GM21381 (cell line): ENCODE results near the gene SMURF1.

Experiments used
- ATAC-seq: cut with Tn5 transposase; IDR thresholded peaks from one replicate; pipeline ENCODE4 v1.9.1; 2021; ENCODE audit warnings: mild to moderate bottlenecking, moderate library complexity; ENCODE audit not compliant: unreplicated experiment

The SMURF1 gene

GRCh38 chr7:98993024-98993897 is 150.6 kb downstream of the SMURF1 start:
- no peak for ATAC-seq

DNA sequence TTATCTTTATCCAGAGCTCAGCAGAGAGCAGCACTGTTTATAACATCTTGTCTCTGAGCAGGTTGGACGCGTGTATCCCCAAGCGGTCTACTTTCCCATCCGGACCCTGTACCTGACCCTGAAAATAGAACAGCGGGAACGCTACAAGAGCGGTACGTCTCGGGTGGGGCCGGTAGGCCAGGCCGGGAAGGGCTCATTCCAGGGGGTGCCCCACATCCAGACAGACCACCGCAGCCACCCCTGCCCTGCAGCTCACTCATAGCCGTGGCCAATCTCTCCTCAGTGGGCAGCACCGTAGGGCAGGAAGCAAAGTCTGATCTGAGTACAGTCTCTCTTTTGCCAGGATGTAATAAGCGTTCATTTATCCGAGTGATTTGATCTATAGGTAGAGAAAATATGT is 151.8 kb downstream of the SMURF1 start:
- no peak for ATAC-seq

GRCh38 chr7:98991141-98991540 is 152.8 kb downstream of the SMURF1 start:
- no peak for ATAC-seq

DNA sequence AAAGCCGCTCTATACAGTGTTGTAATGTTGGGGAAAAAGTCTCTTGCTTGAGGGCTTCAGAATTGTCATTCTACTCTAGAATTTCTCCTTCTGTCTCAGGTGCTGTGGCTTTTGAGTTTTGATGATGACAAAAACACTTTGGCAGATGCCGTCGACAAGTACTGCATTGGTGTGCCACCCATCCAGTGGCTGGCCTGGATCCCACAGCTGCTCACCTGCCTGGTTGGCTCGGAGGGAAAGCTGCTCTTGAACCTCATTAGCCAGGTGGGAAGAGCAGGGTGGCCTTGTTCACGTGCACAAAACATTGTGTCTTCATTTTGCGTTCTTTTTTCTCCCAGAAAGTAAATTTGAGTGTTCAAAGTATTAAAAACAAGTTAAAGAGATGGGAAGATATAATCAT is 153.6 kb downstream of the SMURF1 start:
- no peak for ATAC-seq

DNA sequence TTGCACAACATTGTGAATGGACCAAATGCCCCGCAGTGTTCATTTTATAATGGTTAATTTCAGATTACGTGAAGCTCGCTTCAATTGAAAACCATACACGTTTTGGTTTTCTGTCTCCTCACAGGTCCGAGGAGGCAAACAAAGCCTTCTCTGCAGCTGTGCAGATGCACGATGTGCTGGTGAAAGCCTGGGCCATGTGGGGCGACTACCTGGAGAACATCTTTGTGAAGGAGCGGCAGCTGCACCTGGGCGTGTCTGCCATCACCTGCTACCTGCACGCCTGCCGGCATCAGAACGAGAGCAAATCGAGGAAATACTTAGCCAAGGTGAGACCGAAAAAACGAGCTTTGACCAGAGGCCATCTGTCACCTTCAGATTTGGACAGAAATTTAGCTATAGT is 155.3 kb downstream of the SMURF1 start:
- no peak for ATAC-seq

GRCh38 chr7:98985945-98986344 is 158.0 kb downstream of the SMURF1 start:
- ATAC-seq, result no peak

- no peak for ATAC-seq
These were observed 158.5 kb downstream of the SMURF1 start for GRCh38 chr7:98985406-98985805.

- ATAC-seq, result no peak
These were observed 159.8 kb downstream of the SMURF1 start for GRCh38 chr7:98984126-98984525.

DNA sequence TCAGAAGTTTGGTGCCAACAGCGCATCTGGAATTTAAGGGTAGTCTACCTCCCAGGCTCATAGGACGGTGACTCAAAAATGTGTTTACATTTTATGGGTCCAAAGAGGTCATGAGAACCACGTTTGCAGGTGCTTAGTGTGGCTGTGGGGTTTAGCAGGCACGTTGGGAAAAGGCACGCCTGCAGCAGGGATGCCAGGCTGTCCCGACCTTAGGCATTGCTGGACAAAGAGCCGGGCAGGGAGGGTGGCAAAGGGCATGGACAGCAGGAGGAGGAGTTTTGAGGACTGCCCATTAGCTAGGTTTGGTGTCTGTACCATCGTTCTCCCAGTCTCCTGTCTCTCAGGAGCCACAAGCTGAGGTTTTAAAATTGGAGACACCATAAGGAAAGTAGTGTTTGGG is 161.2 kb downstream of the SMURF1 start:
- no peak for ATAC-seq

- no peak for ATAC-seq
These were observed 162.2 kb downstream of the SMURF1 start for GRCh38 chr7:98981701-98982100.

- ATAC-seq, result no peak
These were observed 165.2 kb downstream of the SMURF1 start for GRCh38 chr7:98978672-98979071.
